T-cell (primary cell): ENCODE results near the gene MAPK8. TPM values are rescaled to one million over a fixed set of nuclear protein-coding genes. Genes with fewer than 3 reads are reported as not detected.

Experiments used
- ATAC-seq, 4 experiments: fragments of 200-7000 bp in 3 of 4; fragments of 150-1000 bp in 1 of 4; cut with Tn5 transposase; replicated peaks in 1 of 4; 1 replicate in 3 of 4; 2 replicates in 1 of 4; pipeline ENCODE4 v1.10.0; 2021; ENCODE audit warnings: moderate library complexity in 3 of 4, mild to moderate bottlenecking in 2 of 4, moderate number of reproducible peaks in 1 of 4
- CTCF ChIA-PET, 2 donors: fragments of 300-600 bp; sonication (Branson Sonifier 250); formaldehyde crosslinking; loops; one replicate each; lab custom pipeline; 2022; ENCODE audit warnings: antibody characterized with exemption in 2 of 2; lab: Charles Lee
- POLR2A ChIA-PET, 2 donors: fragments of 300-600 bp; sonication (Branson Sonifier 250); formaldehyde crosslinking; loops; one replicate each; lab custom pipeline; 2022; ENCODE audit warnings: antibody characterized with exemption in 2 of 2; lab: Charles Lee
- DNase-seq, 35 experiments: peaks; one replicate each; pipeline versions ENCODE4 v3.0.0 to v3.0.0-alpha.2; 2013 to 2023
- H3K27ac ChIP-seq: one replicate; pipeline ENCODE4 v1.5.1; 2013; ENCODE audit warnings: low read length
- H3K27me3 ChIP-seq, 2 experiments: replicated peaks in 1 of 2; 1 replicate in 1 of 2; 2 replicates in 1 of 2; pipeline versions ENCODE4 v1.6.1 to v1.7.0; 2013; ENCODE audit warnings: low read length in 1 of 2, mixed read lengths in 1 of 2; ENCODE audit not compliant: control insufficient read depth in 2 of 2, insufficient read depth in 2 of 2; ENCODE audit errors: extremely low read depth in 1 of 2
- H3K36me3 ChIP-seq, 2 donors: 1 replicate in 1 of 2; 2 replicates in 1 of 2; pipeline versions ENCODE4 v1.6.1 to v1.7.0; 2013; ENCODE audit warnings: low read length in 1 of 2; ENCODE audit not compliant: control insufficient read depth in 2 of 2, insufficient read depth in 1 of 2; ENCODE audit errors: extremely low read depth in 1 of 2
- H3K4me1 ChIP-seq, 2 experiments: 1 replicate in 1 of 2; 2 replicates in 1 of 2; pipeline versions ENCODE4 v1.6.1 to v1.7.0; 2013; ENCODE audit warnings: low read length in 2 of 2, mixed read lengths in 1 of 2; ENCODE audit not compliant: insufficient read depth in 2 of 2, control insufficient read depth in 1 of 2; ENCODE audit errors: extremely low read depth in 1 of 2
- H3K4me3 ChIP-seq, 2 donors: 1 replicate in 1 of 2; 2 replicates in 1 of 2; pipeline versions ENCODE4 v1.5.1 to v1.7.0; 2013; ENCODE audit warnings: mild to moderate bottlenecking in 2 of 2, low read length in 1 of 2, moderate library complexity in 1 of 2; ENCODE audit not compliant: control insufficient read depth in 1 of 2; ENCODE audit errors: extremely low read depth in 1 of 2
- H3K9me3 ChIP-seq: 2 replicates; pipeline ENCODE4 v1.7.0; 2013
- H3K27ac Mint-ChIP-seq, 2 donors: one replicate each; pipeline ENCODE4 v1.8.0; 2020 to 2021; ENCODE audit warnings: mild to moderate bottlenecking in 2 of 2, mixed read lengths in 2 of 2
- H3K27me3 Mint-ChIP-seq, 2 donors: one replicate each; pipeline ENCODE4 v1.8.0; 2021 to 2022; ENCODE audit warnings: mixed read lengths in 2 of 2
- H3K36me3 Mint-ChIP-seq: one replicate; pipeline ENCODE4 v1.8.0; 2021; ENCODE audit warnings: mixed read lengths
- H3K4me1 Mint-ChIP-seq, 3 donors: one replicate each; pipeline ENCODE4 v1.8.0; 2020 to 2022; ENCODE audit warnings: mixed read lengths in 3 of 3, mild to moderate bottlenecking in 1 of 3
- H3K4me3 Mint-ChIP-seq, 3 donors: one replicate each; pipeline ENCODE4 v1.8.0; 2020 to 2022; ENCODE audit warnings: mild to moderate bottlenecking in 3 of 3, mixed read lengths in 3 of 3, moderate library complexity in 3 of 3
- H3K9me3 Mint-ChIP-seq, 3 donors: one replicate each; pipeline ENCODE4 v1.8.0; 2020 to 2022; ENCODE audit warnings: mixed read lengths in 3 of 3
- WGBS: methylation state at CpG from one replicate; pipeline ENCODE4 v1.1.5; 2013; ENCODE audit warnings: missing lambda C conversion rate; ENCODE audit not compliant: insufficient coverage; 5-methylcytosine and 5-hydroxymethylcytosine counted together
- total RNA-seq, 35 experiments: library from RNA in 6 of 35; stranded (reverse) in 6 of 35; fragments of 120-200 nt in 1 of 35; gene quantifications; one replicate each; pipeline versions ENCODE4 v1.2.1 to v1.2.4 and lab custom pipeline; 2013 to 2026

MAPK8 gene
- total RNA-seq, 5 donors from 2014 or later (not counting 1 experiment from before 2014, with no cell fraction given), result 35.7 to 49.7 (median 42.4) TPM

GRCh38 chr10:48464121-48464870 is 157.8 kb downstream of the MAPK8 start:
- Mint-ChIP-seq H3K36me3 (no peaks in the 10 kb centered on the region), H3K4me3 (no peak overlapping the region), H3K4me1 (no peaks in the 10 kb centered on the region), H3K27me3 (no peaks in the 10 kb centered on the region), H3K9me3 (no peaks in the 10 kb centered on the region), H3K27ac (no peak overlapping the region)
- Histone ChIP-seq H3K4me1 (no peaks in the 10 kb centered on the region), H3K4me3 (no peak overlapping the region), H3K27ac (no peak overlapping the region), H3K36me3 (no peaks in the 10 kb centered on the region), H3K27me3 (no peaks in the 10 kb centered on the region), H3K9me3 (no peaks in the 10 kb centered on the region)
- ChIA-PET POLR2A (no interaction called here), CTCF (no interaction called here)
- whole genome bisulfite sequencing, result 81% methylated on average over 6 of the region's 9 CpGs
- DNase-seq (peak in 1 of 35 experiments; percentile 5), ATAC-seq (no peak)

DNA sequence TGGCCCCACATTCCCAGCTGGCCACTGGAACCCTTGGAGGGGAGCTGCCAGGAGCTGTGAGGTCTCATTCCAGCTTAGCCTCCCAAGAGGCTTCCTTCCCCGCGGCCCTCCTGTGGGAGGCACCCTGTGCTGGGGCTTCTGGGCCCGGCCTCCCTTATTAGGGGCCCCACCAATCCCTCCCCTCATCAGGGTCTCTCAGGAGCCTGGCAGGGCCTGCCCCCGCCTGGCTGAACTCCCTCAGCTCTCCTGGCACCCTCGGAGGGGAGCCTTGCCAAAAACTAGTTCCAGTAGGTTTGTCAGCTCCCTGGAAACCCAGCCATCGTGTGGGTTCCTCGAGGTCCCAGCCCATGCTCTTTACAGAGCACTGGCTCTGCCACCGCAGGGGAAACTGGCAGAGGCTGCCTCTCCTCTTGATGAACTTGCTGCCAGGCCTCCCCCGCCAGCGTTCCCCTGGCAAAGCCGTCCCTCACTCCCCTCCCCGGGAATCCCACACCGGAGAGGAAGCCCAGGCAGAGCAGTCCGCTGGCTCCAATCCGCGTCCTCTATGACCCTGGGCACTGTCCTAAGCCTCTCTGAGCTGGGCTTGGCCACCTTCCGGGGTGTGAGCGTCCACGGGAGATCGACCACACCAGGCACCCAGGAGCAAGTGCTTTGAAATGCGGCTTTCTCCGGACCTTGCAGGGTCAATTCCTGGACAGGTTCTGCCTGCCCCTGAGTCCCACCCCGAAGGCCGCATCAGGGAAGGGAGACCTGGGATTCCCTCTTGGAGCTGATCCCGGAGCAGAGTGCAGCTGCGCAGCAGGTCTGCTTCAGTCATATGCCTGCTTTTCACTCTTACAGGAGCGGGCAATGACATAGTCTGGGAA is 158.6 kb downstream of the MAPK8 start:
- H3K9me3 Mint-ChIP-seq, result no peaks in the 10 kb centered on the region

GRCh38 chr10:48465860-48466521 is 159.5 kb downstream of the MAPK8 start:
- WGBS, result 97% methylated on average over 39 of the region's 42 CpGs
- no peaks in the 10 kb centered on the region for H3K36me3 Mint-ChIP-seq

More for the DNA sequence above, 158.6 kb downstream of the MAPK8 start:
- Histone ChIP-seq H3K27me3 (no peaks in the 10 kb centered on the region), H3K27ac (no peak overlapping the region), H3K9me3 (no peaks in the 10 kb centered on the region), H3K4me1 (no peaks in the 10 kb centered on the region), H3K36me3 (no peaks in the 10 kb centered on the region), H3K4me3 (no peak overlapping the region)
- no peak overlapping the region for H3K4me3 Mint-ChIP-seq
- peak in 2 of 35 experiments; percentile 4 to 23 for DNase-seq
- CTCF ChIA-PET, result no interaction called here
- WGBS, result 78% methylated on average over 24 of the region's 27 CpGs
- no peaks in the 10 kb centered on the region for H3K4me1 Mint-ChIP-seq
- POLR2A ChIA-PET, result no interaction called here
- no peaks in the 10 kb centered on the region for H3K36me3 Mint-ChIP-seq
- no peak overlapping the region for H3K27ac Mint-ChIP-seq
- no peaks in the 10 kb centered on the region for H3K27me3 Mint-ChIP-seq
- ATAC-seq, result no peak

GRCh38 chr10:48466611-48467240 is 160.2 kb downstream of the MAPK8 start:
- no peak for ATAC-seq
- 98% methylated on average over 31 of the region's 43 CpGs for WGBS
- ChIA-PET CTCF (no interaction called here), POLR2A (no interaction called here)
- Mint-ChIP-seq H3K9me3 (no peaks in the 10 kb centered on the region), H3K27ac (no peak overlapping the region), H3K4me1 (no peaks in the 10 kb centered on the region), H3K4me3 (no peak overlapping the region), H3K27me3 (no peaks in the 10 kb centered on the region), H3K36me3 (no peaks in the 10 kb centered on the region)
- H3K27me3 ChIP-seq, result peaks cover 0 to 2% of the 10 kb centered on the region in 2 experiments
- H3K9me3 ChIP-seq, result no peaks in the 10 kb centered on the region
- no peaks in the 10 kb centered on the region for H3K36me3 ChIP-seq
- peak in 1 of 35 experiments; percentile 15 for DNase-seq
- no peak overlapping the region for H3K27ac ChIP-seq
- H3K4me3 ChIP-seq, result no peak overlapping the region
- H3K4me1 ChIP-seq, result no peaks in the 10 kb centered on the region

More at GRCh38 chr10:48465860-48466521, 159.5 kb downstream of the MAPK8 start:
- Mint-ChIP-seq H3K27me3 (no peaks in the 10 kb centered on the region), H3K4me3 (no peak overlapping the region), H3K9me3 (no peaks in the 10 kb centered on the region), H3K4me1 (no peaks in the 10 kb centered on the region), H3K27ac (no peak overlapping the region)
- no peak overlapping the region for H3K27ac ChIP-seq
- H3K9me3 ChIP-seq, result no peaks in the 10 kb centered on the region
- peaks cover 0 to 2% of the 10 kb centered on the region in 2 experiments for H3K27me3 ChIP-seq
- no peaks in the 10 kb centered on the region for H3K4me1 ChIP-seq
- DNase-seq (peak in 1 of 35 experiments; percentile 22), ATAC-seq (no peak)
- CTCF ChIA-PET, result no interaction called here
- POLR2A ChIA-PET, result no interaction called here
- H3K36me3 ChIP-seq, result no peaks in the 10 kb centered on the region
- H3K4me3 ChIP-seq, result no peak overlapping the region

GRCh38 chr10:48467669-48468068 is 161.2 kb downstream of the MAPK8 start:
- no peaks in the 10 kb centered on the region for H3K9me3 ChIP-seq
- Mint-ChIP-seq H3K4me1 (no peaks in the 10 kb centered on the region), H3K27me3 (no peaks in the 10 kb centered on the region), H3K27ac (no peak overlapping the region), H3K4me3 (no peak overlapping the region), H3K36me3 (no peaks in the 10 kb centered on the region), H3K9me3 (no peaks in the 10 kb centered on the region)
- no peak overlapping the region for H3K4me3 ChIP-seq
- ChIA-PET CTCF (no interaction called here), POLR2A (no interaction called here)
- no peak for DNase-seq
- 83% methylated on average over 2 of the region's 4 CpGs for WGBS
- no peaks in the 10 kb centered on the region for H3K36me3 ChIP-seq
- no peak for ATAC-seq
- no peak overlapping the region for H3K27ac ChIP-seq
- H3K4me1 ChIP-seq, result no peaks in the 10 kb centered on the region
- peaks cover 0 to 2% of the 10 kb centered on the region in 2 experiments for H3K27me3 ChIP-seq
